ENCODE measurements around the gene LILRA5.
"Not testable (repeated sequence)": the region's sequence is repeated elsewhere in the genome, so short reads cannot be mapped to it uniquely, and the experiment has no call there.

Gene LILRA5

DNA sequence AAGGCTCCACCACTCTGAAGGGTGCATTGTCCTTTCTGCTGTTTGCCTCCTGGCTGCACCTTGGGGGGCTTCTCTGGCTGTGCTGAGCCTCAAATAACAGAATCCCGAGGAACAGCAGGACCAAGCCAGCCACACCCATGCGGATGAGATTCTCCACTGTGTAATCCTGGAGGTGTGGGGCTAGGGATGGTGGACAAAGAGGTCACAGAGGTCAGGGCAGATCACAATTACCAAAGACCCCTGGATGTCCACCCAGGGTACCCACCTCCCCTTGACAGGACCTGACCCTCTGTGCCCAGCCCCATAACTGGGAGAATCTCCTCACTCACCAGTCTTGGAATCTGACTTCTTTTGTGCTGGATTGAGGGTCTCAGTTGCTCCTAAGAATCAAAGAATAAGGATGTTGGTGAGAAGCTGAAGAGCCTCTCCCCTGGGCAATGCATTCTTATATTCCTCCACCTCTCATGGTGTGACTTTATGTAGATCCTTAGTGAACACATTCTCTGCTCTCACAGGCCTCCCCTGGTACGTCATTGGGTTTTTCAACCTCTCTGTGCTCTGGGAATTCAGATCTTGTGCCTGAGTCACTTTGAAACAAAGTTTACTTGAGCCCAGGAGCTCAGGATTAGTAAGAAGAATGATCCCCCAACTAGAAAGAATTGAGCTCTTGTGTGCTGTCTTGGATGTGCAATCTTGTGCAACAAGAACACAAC, 20.8 kb upstream of the LILRA5 start:
- DNase-seq (ENCODE audit: low read depth in 2 of 2) = no peak

- no peak for DNase-seq (ENCODE audit: low read depth in 2 of 2)
These were observed 19.2 kb upstream of the LILRA5 start for GRCh38 chr19:54332149-54332548.

GRCh38 chr19:54331626-54332025, 18.7 kb upstream of the LILRA5 start:
- DNase-seq (ENCODE audit: low read depth in 2 of 2) = no peak

- DNase-seq (ENCODE audit: low read depth in 2 of 2) = no peak
These were observed 16.7 kb upstream of the LILRA5 start for GRCh38 chr19:54329476-54330165.

DNA sequence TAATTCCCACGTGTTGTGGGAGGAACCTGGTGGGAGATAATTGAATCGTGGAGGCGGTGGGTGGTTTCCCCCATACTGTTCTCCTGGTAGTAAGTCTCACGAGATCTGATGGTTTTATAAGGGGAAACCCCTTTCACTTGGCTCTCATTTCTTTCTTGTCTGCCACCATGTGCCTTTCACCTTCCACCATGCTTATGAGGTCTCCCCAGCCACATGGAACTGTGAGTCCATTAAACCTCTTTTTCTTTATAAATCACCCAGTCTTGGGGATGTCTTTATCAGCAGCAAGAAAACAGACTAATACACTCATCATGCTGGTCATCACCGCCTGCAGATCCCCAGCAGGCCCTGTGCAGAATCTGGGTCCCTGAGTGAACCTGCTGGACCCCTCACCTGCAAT, 15.8 kb upstream of the LILRA5 start:
- DNase-seq (ENCODE audit: low read depth in 2 of 2) = not testable (repeated sequence)

GRCh38 chr19:54325631-54326030, 12.7 kb upstream of the LILRA5 start:
- DNase-seq (ENCODE audit: low read depth in 2 of 2) = no peak

DNA sequence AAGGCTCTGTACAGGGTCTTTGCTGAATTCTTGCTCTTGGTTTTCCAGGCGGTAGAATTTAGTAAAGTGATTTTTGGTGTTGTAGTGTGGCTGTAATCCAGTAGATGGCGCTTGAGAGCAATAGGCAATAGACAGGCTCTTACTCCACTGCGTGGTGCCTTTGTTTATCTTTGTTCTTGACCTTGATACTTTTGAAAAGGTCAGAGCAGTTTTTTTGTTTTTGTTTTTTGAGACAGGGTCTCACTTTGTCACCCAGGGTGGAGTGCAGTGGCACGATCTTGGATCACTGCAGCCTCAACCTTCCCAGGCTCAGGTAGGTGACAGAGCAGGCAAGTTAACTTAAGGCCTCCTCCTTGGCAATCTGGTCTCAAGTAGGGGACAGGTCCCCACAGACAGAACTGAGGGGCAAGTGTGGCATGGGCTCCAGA, 12.2 kb upstream of the LILRA5 start:
- DNase-seq (ENCODE audit: low read depth in 2 of 2) = peak; percentile 15 to 49

- DNase-seq (ENCODE audit: low read depth in 2 of 2) = no peak
These were observed 11.1 kb upstream of the LILRA5 start for GRCh38 chr19:54324071-54324470.

DNA sequence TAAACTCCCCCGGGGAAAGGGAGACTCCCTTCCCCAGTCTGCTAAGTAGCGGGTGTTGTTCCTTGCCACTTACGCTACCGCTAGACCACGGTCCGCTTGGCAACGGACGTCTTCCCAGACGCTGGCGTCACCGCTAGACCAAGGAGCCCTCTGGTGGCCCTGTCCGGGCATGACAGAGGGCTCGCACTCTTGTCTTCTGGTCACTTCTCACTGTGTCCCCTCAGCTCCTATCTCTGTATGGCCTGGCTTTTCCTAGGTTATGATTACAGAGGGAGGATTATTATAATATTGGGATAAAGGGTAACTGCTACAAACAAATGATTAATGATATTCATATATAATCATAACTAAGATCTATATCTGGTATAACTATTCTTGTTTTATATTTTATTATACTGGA, 10.0 kb upstream of the LILRA5 start:
- DNase-seq (ENCODE audit: low read depth in 2 of 2) = not testable (repeated sequence)

DNA sequence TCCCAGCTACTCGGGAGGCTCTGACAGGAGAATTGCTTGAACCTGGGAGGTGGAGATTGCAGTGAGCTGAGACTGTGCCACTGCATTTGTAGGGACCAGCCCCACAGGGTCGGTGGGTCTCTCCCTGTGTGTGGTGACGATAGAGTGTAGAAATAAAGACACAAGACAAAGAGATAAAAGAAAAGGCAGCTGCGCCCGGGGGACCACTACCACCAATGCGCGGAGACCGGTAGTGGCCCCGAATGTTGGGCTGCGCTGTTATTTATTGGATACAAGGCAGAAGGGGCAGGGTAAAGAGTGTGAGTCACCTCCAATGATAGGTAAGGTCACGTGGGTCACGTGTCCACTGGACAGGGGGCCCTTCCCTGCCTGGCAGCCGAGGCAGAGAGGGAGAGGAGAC, 9.3 kb upstream of the LILRA5 start:
- not testable (repeated sequence) for DNase-seq (ENCODE audit: low read depth in 2 of 2)

GRCh38 chr19:54319892-54320670, 7.1 kb upstream of the LILRA5 start:
- DNase-seq (ENCODE audit: low read depth in 2 of 2) = no peak

GRCh38 chr19:54319049-54319448, 6.1 kb upstream of the LILRA5 start:
- DNase-seq (ENCODE audit: low read depth in 2 of 2) = no peak

DNA sequence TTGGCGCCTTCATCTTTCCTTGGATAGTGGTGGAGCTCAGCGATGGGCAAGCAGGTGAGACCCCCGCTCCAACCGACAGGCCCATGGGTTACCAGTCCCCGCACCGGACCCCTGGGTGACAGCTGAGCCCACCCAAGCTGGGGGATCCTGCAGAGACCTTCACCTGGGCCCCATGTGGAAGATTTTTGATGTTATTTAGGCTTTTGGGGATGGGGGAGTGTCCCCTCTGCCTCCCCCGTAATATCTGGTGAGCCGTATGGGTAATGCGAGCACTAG, 4.9 kb upstream of the LILRA5 start:
- DNase-seq (ENCODE audit: low read depth in 2 of 2) = no peak

- DNase-seq (ENCODE audit: low read depth in 2 of 2) = no peak
These were observed 4.4 kb upstream of the LILRA5 start for GRCh38 chr19:54317108-54317964.

DNA sequence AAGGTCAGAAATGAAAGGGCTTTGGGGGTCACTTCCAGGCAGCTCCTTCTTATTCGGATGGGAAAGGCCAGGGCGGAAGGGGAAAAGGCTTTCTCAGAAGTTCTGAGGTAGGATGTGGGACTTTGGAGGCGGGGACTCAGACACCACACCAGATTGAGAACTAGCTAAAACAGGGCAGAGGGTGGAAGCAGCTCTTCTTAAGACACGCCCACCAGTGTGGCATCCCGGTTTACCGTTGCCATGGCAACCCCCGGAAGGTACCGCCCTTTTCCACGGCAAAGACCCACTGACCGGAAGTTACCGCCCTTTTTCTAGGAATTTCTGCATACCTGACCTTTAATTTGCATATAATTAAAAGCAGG, 3.8 kb upstream of the LILRA5 start:
- DNase-seq (ENCODE audit: low read depth in 2 of 2) = no peak

DNA sequence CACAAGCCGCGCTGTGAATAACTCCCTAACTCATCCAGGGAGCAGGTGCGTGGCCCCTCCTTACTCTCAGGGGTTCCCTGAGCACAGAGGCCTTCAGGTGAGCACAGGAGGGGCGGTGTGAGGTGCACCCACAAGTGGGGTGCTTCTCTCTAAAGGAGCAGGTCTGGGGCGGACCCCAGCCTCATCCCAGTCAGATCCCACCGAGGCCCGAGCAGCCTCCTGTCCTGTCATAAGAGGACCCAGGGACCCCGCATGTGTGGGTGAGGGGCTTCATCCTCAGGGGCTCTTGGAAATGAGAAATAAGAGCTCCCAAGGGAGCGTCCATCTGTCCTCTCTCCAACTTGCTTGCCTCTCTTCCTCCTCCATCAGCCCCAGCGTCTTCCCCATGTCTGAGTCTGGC, 3.0 kb upstream of the LILRA5 start:
- DNase-seq (ENCODE audit: low read depth in 2 of 2) = no peak

GRCh38 chr19:54312011-54312410, 955 bp downstream of the LILRA5 start:
- DNase-seq (ENCODE audit: low read depth in 2 of 2) = no peak

GRCh38 chr19:54311486-54311885, 1.5 kb downstream of the LILRA5 start:
- DNase-seq (ENCODE audit: low read depth in 2 of 2) = no peak

DNA sequence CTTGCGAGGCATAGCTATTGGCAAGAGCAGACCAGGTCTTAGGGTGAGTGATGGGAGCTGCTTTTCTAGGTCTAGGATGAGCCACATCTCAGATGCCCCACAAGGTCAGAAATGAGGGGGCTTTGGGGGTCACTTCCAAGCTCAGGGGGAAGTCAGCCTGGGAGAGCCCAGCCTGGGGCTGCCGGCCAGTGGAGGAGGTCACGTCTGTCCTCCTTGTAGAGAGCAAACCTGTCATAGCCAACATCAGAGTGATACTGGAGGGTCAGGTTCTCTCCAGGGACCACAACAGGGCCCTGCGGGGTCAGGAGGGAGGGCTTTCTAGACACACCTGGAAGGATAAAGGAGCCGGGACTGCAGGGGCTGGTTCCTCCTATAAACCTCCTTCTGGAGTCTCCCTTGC, 2.4 kb downstream of the LILRA5 start:
- no peak for DNase-seq (ENCODE audit: low read depth in 2 of 2)

DNA sequence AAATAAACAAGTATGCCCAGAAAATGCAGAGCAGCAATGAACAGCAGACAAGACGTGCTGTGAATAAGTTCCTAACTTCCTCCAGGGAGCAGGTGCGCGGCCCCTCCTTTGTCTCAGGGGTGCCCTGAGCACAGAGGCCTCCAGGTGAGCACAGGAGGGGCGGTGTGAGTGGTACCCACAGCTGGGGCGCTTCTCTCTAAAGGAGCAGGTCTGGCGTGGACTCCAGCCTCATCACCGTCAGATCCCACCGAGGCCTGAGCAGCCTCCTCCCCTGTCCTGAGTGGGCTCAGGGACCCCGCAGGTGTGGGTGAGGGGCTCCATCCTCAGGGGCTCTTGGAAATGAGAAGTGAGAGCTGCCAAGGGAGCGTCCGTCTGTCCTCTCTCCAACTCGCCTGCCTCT, 3.2 kb downstream of the LILRA5 start:
- DNase-seq (ENCODE audit: low read depth in 2 of 2) = no peak

DNA sequence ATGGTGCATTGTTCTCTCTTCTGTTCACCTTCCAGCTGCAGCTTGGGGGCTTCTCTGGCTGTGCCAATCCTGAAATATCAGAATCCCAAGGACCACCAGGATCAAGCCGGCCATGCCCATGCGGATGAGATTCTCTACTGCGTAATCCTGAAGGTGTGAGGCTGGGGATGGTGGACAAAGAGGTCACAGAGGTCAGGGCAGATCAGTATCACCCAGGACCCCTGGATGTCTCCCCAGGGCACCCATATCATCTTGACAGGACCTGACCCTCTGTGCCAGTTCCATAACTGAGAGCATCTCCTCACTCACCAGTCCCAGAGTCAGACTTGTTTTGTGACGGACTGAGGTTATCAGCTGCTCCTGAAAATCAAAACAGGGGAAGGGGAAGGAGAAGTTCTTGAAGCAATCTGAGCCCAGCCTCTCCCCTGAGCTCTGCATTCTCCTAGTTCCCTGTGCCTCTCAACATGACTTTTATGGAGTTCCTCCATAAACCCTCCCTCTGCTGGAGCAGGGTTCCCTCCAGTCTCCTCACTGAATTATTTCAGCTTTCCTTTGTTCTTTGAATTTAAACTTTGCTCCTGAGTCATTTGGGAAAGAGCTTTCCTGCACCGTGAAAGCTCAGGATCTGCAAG, 5.5 kb downstream of the LILRA5 start:
- DNase-seq (ENCODE audit: low read depth in 2 of 2) = no peak

DNA sequence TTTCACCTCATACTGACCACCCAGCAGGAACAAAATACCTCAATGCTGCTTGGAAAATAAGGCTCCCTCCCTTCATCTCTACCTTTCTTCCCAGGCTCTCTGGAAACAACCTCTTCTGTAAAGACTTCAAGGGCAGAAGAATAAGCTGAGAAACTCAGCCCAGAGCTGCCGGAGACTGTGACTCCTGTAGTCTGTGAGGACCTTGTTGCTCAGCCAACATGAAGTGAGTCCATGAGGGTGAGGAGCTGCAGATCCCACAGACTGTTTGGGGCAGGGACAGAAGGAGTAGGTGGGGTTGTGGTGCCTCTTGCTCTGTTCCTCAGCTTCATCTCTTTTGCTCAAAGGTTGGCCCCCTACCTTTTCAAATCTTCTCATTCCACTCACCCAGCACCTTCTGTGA, 7.8 kb downstream of the LILRA5 start:
- DNase-seq (ENCODE audit: low read depth in 2 of 2) = no peak

Data from activated CD4-positive, alpha-beta T cell treated with anti-CD3 and anti-CD28 coated beads for 24 hours (primary cell).